ENCODE measurements around the gene C16orf90. TPM values are rescaled to one million over a fixed set of nuclear protein-coding genes. Genes with fewer than 3 reads are reported as not detected.

C16orf90 gene
- total RNA-seq, 4 donors from 2014 or later: not detected

- Histone ChIP-seq H3K27me3 (no peaks in the 10 kb centered on the region), H3K36me3 (no peaks in the 10 kb centered on the region), H3K27ac (peak overlapping the region; percentile 94 to 99 (median 96)), H3K4me3 (peak overlapping the region; percentile 76 to 95 (median 82)), H3K9me3 (no peaks in the 10 kb centered on the region), H3K4me1 (peaks cover 30 to 68% (median 43%) of the 10 kb centered on the region in 4 donors)
- 0% methylated on average over 39 of the region's 47 CpGs; no CpG with 5 or more reads in 1 of the 2 donors for WGBS, 2 donors (ENCODE audit: low coverage in 1 of 2)
- intact Hi-C loops (cut with DNase I; ENCODE audit: low total_unique reads) (loop anchor here (2.0 to 5.0 kb wide), 2 partner anchors 58 to 166 kb away; partner anchors contain the start of genes ZNF174 and ZSCAN32), in situ Hi-C loops (cut with MboI; ENCODE audit: low pct_ligation_motif_present in 1 of 4, low pct_unique_long_range_greater_than_20kb in 1 of 4, low sequenced_read_pairs in 3 of 4) (no loop called here)
- DNase-seq: peak; percentile 26
- no peak for TF ChIP-seq CTCF (IDR thresholded peaks at IDR 0.05)
- no peak for TF ChIP-seq EP300 (IDR thresholded peaks at IDR 0.05; ENCODE audit: low read depth)
Measured at GRCh38 chr16:3458278-3458851, 36.9 kb downstream of the C16orf90 start.

- in situ Hi-C loops (cut with MboI; ENCODE audit: low pct_ligation_motif_present in 1 of 4, low pct_unique_long_range_greater_than_20kb in 1 of 4, low sequenced_read_pairs in 3 of 4) (no loop called here), intact Hi-C loops (cut with DNase I; ENCODE audit: low total_unique reads) (loop anchor here (2.0 to 5.0 kb wide), 2 partner anchors 57 to 165 kb away; partner anchors contain the start of genes ZNF174 and ZSCAN32)
- no peaks in the 10 kb centered on the region for H3K9me3 ChIP-seq
- H3K27me3 ChIP-seq: no peaks in the 10 kb centered on the region
- H3K36me3 ChIP-seq: no peaks in the 10 kb centered on the region
- peak; percentile 90 for DNase-seq
- TF ChIP-seq EP300 (IDR thresholded peaks at IDR 0.05; ENCODE audit: low read depth) (no peak), POLR2AphosphoS5 (IDR thresholded peaks at IDR 0.05) (peak; percentile 54 to 84 (median 77)), POLR2A (IDR thresholded peaks at IDR 0.05) (peak; percentile 72), CTCF (IDR thresholded peaks at IDR 0.05) (peak in 4 of 5 experiments; percentile 25 to 59 (median 46))
- H3K4me3 ChIP-seq: peak overlapping the region; percentile 76 to 95 (median 82)
- peaks cover 30 to 61% (median 43%) of the 10 kb centered on the region in 4 donors for H3K4me1 ChIP-seq
- H3K27ac ChIP-seq: peak overlapping the region; percentile 94 to 99 (median 96)
- 2% methylated on average over 37 of the region's 83 CpGs; no CpG with 5 or more reads in 1 of the 2 donors for WGBS, 2 donors (ENCODE audit: low coverage in 1 of 2)
Measured at GRCh38 chr16:3457434-3458252, 37.6 kb downstream of the C16orf90 start.

GRCh38 chr16:3454631-3455147 is 40.6 kb downstream of the C16orf90 start:
- intact Hi-C loops (cut with DNase I; ENCODE audit: low total_unique reads): loop anchor here (5.0 kb wide), 1 partner anchor 162 kb away; no protein-coding TSS in a partner anchor

More at GRCh38 chr16:3454631-3455147, 40.6 kb downstream of the C16orf90 start:
- Histone ChIP-seq H3K27me3 (no peaks in the 10 kb centered on the region), H3K4me1 (peaks cover 12 to 32% (median 24%) of the 10 kb centered on the region in 4 donors), H3K9me3 (no peaks in the 10 kb centered on the region), H3K36me3 (no peaks in the 10 kb centered on the region), H3K4me3 (no peak overlapping the region), H3K27ac (no peak overlapping the region)
- WGBS, 2 donors (ENCODE audit: low coverage in 1 of 2): 54 to 85% methylated on average over 3 to 10 of the region's 10 CpGs
- no peak for DNase-seq
- TF ChIP-seq POLR2AphosphoS5 (IDR thresholded peaks at IDR 0.05) (no peak), EP300 (IDR thresholded peaks at IDR 0.05; ENCODE audit: low read depth) (no peak), POLR2A (IDR thresholded peaks at IDR 0.05) (no peak), CTCF (IDR thresholded peaks at IDR 0.05) (no peak)
- in situ Hi-C loops (cut with MboI; ENCODE audit: low pct_ligation_motif_present in 1 of 4, low pct_unique_long_range_greater_than_20kb in 1 of 4, low sequenced_read_pairs in 3 of 4): no loop called here
